ENCODE measurements around the gene TRIB2.
"Not testable (repeated sequence)": the region's sequence is repeated elsewhere in the genome, so short reads cannot be mapped to it uniquely, and the experiment has no call there.

Gene TRIB2

GRCh38 chr2:12716282-12717190, at the start of gene TRIB2:
TSS of gene TRIB2 (plus strand) at chr2:12716936. CDS start at chr2:12718308, 1,372 bp downstream.
- DNase-seq, result peak; percentile 87

GRCh38 chr2:12669036-12669435, 47.7 kb upstream of the TRIB2 start:
- no peak for DNase-seq

- no peak for DNase-seq
Observed at GRCh38 chr2:12672711-12673315, 43.9 kb upstream of the TRIB2 start.

GRCh38 chr2:12674644-12675328, 42.0 kb upstream of the TRIB2 start:
- no peak for DNase-seq

GRCh38 chr2:12675352-12675795, 41.4 kb upstream of the TRIB2 start:
- peak; percentile 29 for DNase-seq

GRCh38 chr2:12675801-12676200, 40.9 kb upstream of the TRIB2 start:
- no peak for DNase-seq

GRCh38 chr2:12676771-12677170, 40.0 kb upstream of the TRIB2 start:
- DNase-seq, result no peak

GRCh38 chr2:12678186-12678585, 38.5 kb upstream of the TRIB2 start:
- DNase-seq, result no peak

GRCh38 chr2:12679550-12680072, 37.1 kb upstream of the TRIB2 start:
- no peak for DNase-seq

GRCh38 chr2:12680115-12680514, 36.6 kb upstream of the TRIB2 start:
- DNase-seq, result not testable (repeated sequence)

GRCh38 chr2:12682017-12682416, 34.7 kb upstream of the TRIB2 start:
- no peak for DNase-seq

GRCh38 chr2:12683457-12684100, 33.2 kb upstream of the TRIB2 start:
- DNase-seq, result no peak

GRCh38 chr2:12684471-12684936, 32.2 kb upstream of the TRIB2 start:
- DNase-seq, result peak; percentile 30

GRCh38 chr2:12685145-12685544, 31.6 kb upstream of the TRIB2 start:
- no peak for DNase-seq

- DNase-seq, result no peak
Observed at GRCh38 chr2:12685956-12686355, 30.8 kb upstream of the TRIB2 start.

GRCh38 chr2:12686708-12687283, 29.9 kb upstream of the TRIB2 start:
- no peak for DNase-seq

- no peak for DNase-seq
Observed at GRCh38 chr2:12688091-12688490, 28.6 kb upstream of the TRIB2 start.

GRCh38 chr2:12688893-12689292, 27.8 kb upstream of the TRIB2 start:
- DNase-seq, result no peak

GRCh38 chr2:12693509-12693908, 23.2 kb upstream of the TRIB2 start:
- no peak for DNase-seq

GRCh38 chr2:12694990-12695774, 21.6 kb upstream of the TRIB2 start:
- no peak for DNase-seq

- DNase-seq, result no peak
Observed at GRCh38 chr2:12697617-12698016, 19.1 kb upstream of the TRIB2 start.
